Spinal cord (tissue), 10 donors: ENCODE data around the gene MRPS5. TPM values are rescaled to one million over a fixed set of nuclear protein-coding genes. Genes with fewer than 3 reads are reported as not detected.

Source experiments
- DNase-seq, 6 donors: peaks; one replicate each; pipeline versions ENCODE4 v3.0.0 to v3.0.0-alpha.2; 2013 to 2015; ENCODE audit warnings: low spot score in 6 of 6, low read depth in 4 of 6
- H3K27ac ChIP-seq: one replicate; pipeline ENCODE4 v1.5.1; 2013; ENCODE audit warnings: low read depth, low read length, control low read depth
- H3K27me3 ChIP-seq: one replicate; pipeline ENCODE4 v1.6.1; 2013; ENCODE audit warnings: low read length; ENCODE audit not compliant: control insufficient read depth, insufficient read depth
- H3K36me3 ChIP-seq: one replicate; pipeline ENCODE4 v1.6.1; 2013; ENCODE audit warnings: low read length; ENCODE audit not compliant: control insufficient read depth, insufficient read depth
- H3K4me1 ChIP-seq: one replicate; pipeline ENCODE4 v1.6.1; 2013; ENCODE audit warnings: low read length; ENCODE audit not compliant: control insufficient read depth, insufficient read depth
- H3K4me3 ChIP-seq: one replicate; pipeline ENCODE4 v1.5.1; 2013; ENCODE audit warnings: low read depth, low read length, control low read depth
- H3K9me3 ChIP-seq: one replicate; pipeline ENCODE4 v1.6.1; 2013; ENCODE audit warnings: low read length; ENCODE audit not compliant: control insufficient read depth, insufficient read depth
- WGBS: methylation state at CpG from one replicate; pipeline ENCODE4 v1.1.5; 2013; ENCODE audit warnings: missing lambda C conversion rate; ENCODE audit not compliant: insufficient coverage; 5-methylcytosine and 5-hydroxymethylcytosine counted together
- long read RNA-seq, 4 donors: transcript quantifications; one replicate each; lab custom pipeline, GENCODE V29; 2026
- polyA plus RNA-seq, 2 donors: library from polyadenylated mRNA; unstranded; fragments of 120-200 nt; gene quantifications; one replicate each; pipeline ENCODE4 v1.2.1, GENCODE V29; 2013; ENCODE audit not compliant: insufficient read length in 2 of 2
- total RNA-seq, 2 donors: library from RNA; depleted of rRNA in 1 of 2; stranded (reverse); fragments of 120-200 nt in 1 of 2; fragments of >200 nt in 1 of 2; gene quantifications; one replicate each; pipeline versions ENCODE4 v1.2.3 to v1.2.4, GENCODE V29; 2013 to 2014
- donor health status: healthy.

MRPS5 gene
- 10 to 100 TPM; 53.0 to 60.7 TPM for total RNA-seq
- 10 to 100 TPM; 65.1 to 86.6 TPM for polyA plus RNA-seq
- long read RNA-seq, donor 1, transcript MRPS5-201 (12 exons, 1,652 nt): minor isoform, 16 of 84 reads
- long read RNA-seq, donor 1, transcript MRPS5-206 (7 exons, 1,672 nt): minor isoform, 6 of 84 reads
- long read RNA-seq, donor 1, transcript MRPS5-203 (5 exons, 793 nt): major isoform, 28 of 84 reads
- long read RNA-seq, donor 1, transcript MRPS5-208 (2 exons, 3,680 nt): minor isoform, 5 of 84 reads
- long read RNA-seq, donor 1, partial matches to known transcripts: 28 of 84 reads
- long read RNA-seq, donor 1, other reads (novel, unspliced or antisense): 0 of 84 reads
- long read RNA-seq, donor 2, partial matches to known transcripts: 0 of 1 reads
- long read RNA-seq, donor 2, other reads (novel, unspliced or antisense): 0 of 1 reads
- long read RNA-seq, donor 3, partial matches to known transcripts: 14 of 20 reads
- long read RNA-seq, donor 3, other reads (novel, unspliced or antisense): 0 of 20 reads
- long read RNA-seq, donor 4, transcript MRPS5-208 (2 exons, 3,680 nt): minor isoform, 6 of 103 reads
- long read RNA-seq, donor 4, transcript MRPS5-206 (7 exons, 1,672 nt): minor isoform, 6 of 103 reads
- long read RNA-seq, donor 4, transcript MRPS5-203 (5 exons, 793 nt): major isoform, 27 of 103 reads
- long read RNA-seq, donor 4, transcript MRPS5-201 (12 exons, 1,652 nt): minor isoform, 9 of 103 reads
- long read RNA-seq, donor 4, partial matches to known transcripts: 53 of 103 reads
- long read RNA-seq, donor 4, other reads (novel, unspliced or antisense): 0 of 103 reads

GRCh38 chr2:95121407-95122196 lies at the start of gene MRPS5:
MRPS5 (minus strand) TSS chr2:95121808; CDS start chr2:95121791, 17 bp downstream.
- Histone ChIP-seq H3K36me3 (peaks cover 4% of the 10 kb centered on the region), H3K4me3 (peak within 1 kb of the TSS; percentile 82), H3K4me1 (peaks cover 6% of the 10 kb centered on the region), H3K27me3 (no peaks in the 10 kb centered on the region), H3K27ac (peak within 1 kb of the TSS; percentile 86), H3K9me3 (no peaks in the 10 kb centered on the region)
- peak; percentile 52 to 93 (median 70) for DNase-seq
- under 1% methylated on average over 86 of the region's 86 CpGs for WGBS

DNA sequence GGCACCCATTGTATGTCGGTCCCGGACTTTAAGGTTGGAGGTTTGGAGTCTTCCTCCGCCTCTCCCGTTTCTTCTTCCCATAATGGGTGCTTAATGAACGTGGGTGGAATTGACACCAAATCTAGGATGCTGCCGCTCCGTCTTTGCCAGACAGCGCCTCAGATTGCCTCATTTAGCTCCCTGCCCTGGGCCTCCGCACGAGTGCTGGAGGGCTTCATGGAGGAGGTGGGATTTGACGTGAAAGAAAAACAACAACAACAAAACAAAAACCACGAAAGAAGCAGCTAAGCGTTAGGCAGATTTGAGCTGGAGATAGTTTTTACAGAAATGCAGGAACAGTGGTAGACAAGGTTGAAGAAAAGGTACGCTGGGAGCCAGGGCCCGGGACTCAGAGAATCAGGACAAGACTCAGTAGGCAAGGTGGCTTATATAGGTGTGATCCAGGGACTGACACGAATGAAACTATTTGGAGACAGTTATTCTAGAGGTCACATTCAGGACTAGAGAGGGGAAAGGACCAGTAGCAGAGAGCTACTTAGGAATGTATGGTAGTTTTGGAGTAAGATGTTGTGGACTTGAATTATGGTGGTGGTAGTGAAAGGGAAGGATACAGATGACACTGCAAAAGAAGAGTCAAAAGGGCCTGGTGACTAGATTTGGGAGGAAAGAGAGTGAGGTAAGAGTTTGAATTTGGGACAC lies 44.6 kb upstream of the MRPS5 start:
- H3K36me3 ChIP-seq: peaks cover 2% of the 10 kb centered on the region
- 20% methylated on average over 8 of the region's 16 CpGs for WGBS
- peak in 1 of 6 donors; percentile 22 for DNase-seq
- no peaks in the 10 kb centered on the region for H3K9me3 ChIP-seq
- peak overlapping the region; percentile 79 for H3K4me3 ChIP-seq
- no peaks in the 10 kb centered on the region for H3K27me3 ChIP-seq
- peak overlapping the region; percentile 42 for H3K27ac ChIP-seq
- peaks cover 6% of the 10 kb centered on the region for H3K4me1 ChIP-seq

GRCh38 chr2:95165371-95166064 lies 43.9 kb upstream of the MRPS5 start, which contains the start of gene ZNF2:
ZNF2 (plus strand) TSS chr2:95165809; CDS start chr2:95176227, 10,418 bp downstream.
- peak; percentile 98 to 100 (median 99) for DNase-seq
- Histone ChIP-seq H3K36me3 (peaks cover 2% of the 10 kb centered on the region), H3K9me3 (no peaks in the 10 kb centered on the region), H3K27ac (peak within 1 kb of the TSS; percentile 90), H3K27me3 (no peaks in the 10 kb centered on the region), H3K4me3 (peak within 1 kb of the TSS; percentile 79), H3K4me1 (peaks cover 6% of the 10 kb centered on the region)
- WGBS: under 1% methylated on average over 56 of the region's 56 CpGs

DNA sequence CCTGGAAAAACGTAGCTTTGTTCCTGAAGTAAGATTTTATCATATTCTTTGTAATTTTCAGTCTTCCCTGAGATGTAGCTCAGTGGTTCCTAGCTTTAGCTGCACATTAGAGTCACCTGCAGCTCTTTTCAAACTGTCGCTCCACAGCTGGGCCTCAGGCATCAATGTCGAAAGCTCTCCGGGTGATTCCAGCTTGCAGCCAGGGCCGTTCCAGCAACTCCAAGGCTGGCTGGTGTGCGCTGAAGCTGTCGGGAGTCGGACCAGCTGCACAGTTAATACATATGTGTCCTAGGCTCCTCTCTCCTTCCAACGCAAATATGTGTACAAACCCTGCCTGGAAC lies 43.4 kb upstream of the MRPS5 start:
- peak overlapping the region; percentile 90 for H3K27ac ChIP-seq
- peaks cover 9% of the 10 kb centered on the region for H3K4me1 ChIP-seq
- peak overlapping the region; percentile 79 for H3K4me3 ChIP-seq
- no peaks in the 10 kb centered on the region for H3K9me3 ChIP-seq
- DNase-seq: no peak
- 0% methylated on average over 8 of the region's 9 CpGs for WGBS
- peaks cover 2% of the 10 kb centered on the region for H3K36me3 ChIP-seq
- H3K27me3 ChIP-seq: no peaks in the 10 kb centered on the region

DNA sequence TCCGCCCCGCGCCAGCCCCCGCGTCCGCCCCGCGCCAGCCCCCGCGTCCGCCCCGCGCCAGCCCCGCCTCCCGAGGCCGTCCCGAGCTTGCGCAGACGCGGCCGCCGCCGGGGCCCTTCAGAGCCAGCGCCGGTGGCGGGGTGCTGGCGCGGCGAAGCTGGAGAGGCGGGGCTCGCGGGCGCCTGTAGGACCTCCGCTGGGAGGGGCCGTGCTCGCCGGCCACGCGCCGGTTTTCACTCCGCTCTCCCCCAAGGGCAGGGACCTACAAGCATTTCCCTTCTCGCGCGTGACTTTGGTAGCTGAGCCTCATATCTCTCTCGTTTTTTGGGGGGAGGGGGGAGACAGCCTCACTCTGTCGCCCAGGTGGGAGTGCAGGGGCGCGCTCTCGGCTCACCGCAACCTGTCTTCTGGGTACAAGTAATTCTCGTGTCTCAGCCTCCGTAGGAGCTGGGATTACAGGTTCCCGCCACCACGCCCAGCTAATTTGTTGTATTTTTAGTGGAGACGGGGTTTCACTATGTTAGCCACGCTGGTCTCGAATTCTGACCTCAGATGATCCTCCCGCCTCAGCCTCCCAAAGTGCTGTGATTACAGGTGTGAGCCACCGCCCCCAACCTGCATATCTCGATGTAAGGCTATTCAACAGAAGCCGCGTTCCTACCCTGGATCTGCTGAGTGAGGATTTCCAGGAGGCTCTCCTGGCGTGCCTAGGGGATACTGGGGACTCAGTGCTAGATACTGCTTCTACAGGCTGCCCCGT lies 38.3 kb upstream of the MRPS5 start, which contains the start of gene ZNF514:
TSS of gene ZNF514 (minus strand) at position 159 of the 760 bp plus-strand sequence. CDS start 6,595 bp downstream, outside the sequence.
- peak; percentile 12 to 92 (median 62) for DNase-seq
- Histone ChIP-seq H3K27ac (peak within 1 kb of the TSS; percentile 75), H3K36me3 (peaks cover 6% of the 10 kb centered on the region), H3K27me3 (no peaks in the 10 kb centered on the region), H3K4me1 (peaks cover 19% of the 10 kb centered on the region), H3K9me3 (no peaks in the 10 kb centered on the region), H3K4me3 (peak within 1 kb of the TSS; percentile 79)
- WGBS: 6% methylated on average over 58 of the region's 64 CpGs

GRCh38 chr2:95158891-95159619 lies 37.4 kb upstream of the MRPS5 start:
- Histone ChIP-seq H3K36me3 (peaks cover 6% of the 10 kb centered on the region), H3K9me3 (no peaks in the 10 kb centered on the region), H3K27ac (peak overlapping the region; percentile 75), H3K27me3 (no peaks in the 10 kb centered on the region), H3K4me1 (peaks cover 19% of the 10 kb centered on the region), H3K4me3 (peak overlapping the region; percentile 79)
- WGBS: under 1% methylated on average over 56 of the region's 58 CpGs
- peak in 5 of 6 donors; percentile 8 to 72 (median 28) for DNase-seq

DNA sequence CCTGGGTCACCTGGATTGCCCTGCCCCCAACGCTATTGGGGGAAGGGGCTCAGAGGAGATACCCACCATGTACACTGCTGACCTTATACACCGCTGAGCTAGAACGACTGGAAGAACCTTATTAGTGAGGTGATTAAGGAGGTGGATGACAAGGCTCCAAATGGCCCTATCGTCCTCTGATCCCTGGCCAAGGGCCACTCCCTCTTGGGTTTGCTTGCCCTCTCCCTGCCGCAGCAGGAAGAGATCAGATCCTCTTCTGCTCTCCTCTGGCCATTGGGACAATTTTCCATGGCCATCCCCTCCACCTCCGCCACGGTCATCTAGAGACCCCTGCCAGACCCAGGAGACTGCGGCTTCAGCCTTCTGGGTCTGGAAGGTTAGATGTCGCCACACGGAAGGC lies 36.8 kb upstream of the MRPS5 start:
- peak overlapping the region; percentile 79 for H3K4me3 ChIP-seq
- WGBS: 50% methylated on average over 7 of the region's 10 CpGs
- peaks cover 19% of the 10 kb centered on the region for H3K4me1 ChIP-seq
- H3K36me3 ChIP-seq: peaks cover 6% of the 10 kb centered on the region
- H3K27me3 ChIP-seq: no peaks in the 10 kb centered on the region
- DNase-seq: no peak
- no peak overlapping the region for H3K27ac ChIP-seq
- H3K9me3 ChIP-seq: no peaks in the 10 kb centered on the region
